Measurements from ENCODE around the gene TMEM74B. TPM values are rescaled to one million over a fixed set of nuclear protein-coding genes. Genes with fewer than 3 reads are reported as not detected.

The TMEM74B gene
- total RNA-seq, 1 experiment from 2014 or later = 4.9 TPM

GRCh38 chr20:1189827-1190226 lies 5.0 kb upstream of the TMEM74B start:
- Histone ChIP-seq H3K27me3 (ENCODE audit: insufficient read depth, low read length) (peaks cover under 1% of the 10 kb centered on the region; the same call in 1 of the 2 replicates), H3K56ac (ENCODE audit: insufficient read length, low read depth, low read length) (no peak overlapping the region), H4K8ac (replicated peaks; ENCODE audit: insufficient read length, low read depth, low read length) (no peak overlapping the region), H2BK15ac (ENCODE audit: low read depth, low read length) (no peak overlapping the region), H4K91ac (ENCODE audit: insufficient read length, low read depth, low read length) (no peak overlapping the region), H2BK12ac (ENCODE audit: insufficient read length, low read depth, low read length) (no peak overlapping the region), H3K4ac (ENCODE audit: low read depth, low read length) (no peak overlapping the region), H3K4me2 (ENCODE audit: insufficient read depth, insufficient read length, low read length) (no peak overlapping the region), H2AK5ac (ENCODE audit: insufficient read length, low read length) (no peak overlapping the region), H3K79me2 (ENCODE audit: insufficient read depth, low read length) (no peaks in the 10 kb centered on the region), H3K9ac (ENCODE audit: extremely low read depth, insufficient read length, low read length) (no peak overlapping the region), H3K4me1 (ENCODE audit: insufficient read depth, low read length) (peaks cover 9% of the 10 kb centered on the region; the same call in 1 of the 2 replicates), H2AFZ (ENCODE audit: low read length) (no peak overlapping the region), H3K27ac (ENCODE audit: insufficient read length, low read depth, low read length) (no peak overlapping the region), H3K18ac (ENCODE audit: insufficient read length, low read depth, low read length) (no peak overlapping the region), H3K79me1 (ENCODE audit: insufficient read depth, low read depth, low read length, poor library complexity, severe bottlenecking) (no peaks in the 10 kb centered on the region), H3K23me2 (ENCODE audit: insufficient read length, low read depth, low read length, poor library complexity, severe bottlenecking) (no peaks in the 10 kb centered on the region), H2BK20ac (ENCODE audit: low read depth, low read length, poor library complexity, severe bottlenecking) (no peak overlapping the region), H3T11ph (ENCODE audit: low read length) (no peak overlapping the region), H2BK5ac (ENCODE audit: insufficient read length, low read length) (no peak overlapping the region), H3K23ac (ENCODE audit: insufficient read length, low read depth, low read length) (no peak overlapping the region), H3K9me3 (ENCODE audit: control insufficient read depth, low read depth, low read length) (no peaks in the 10 kb centered on the region), H2BK120ac (ENCODE audit: low read depth, low read length, poor library complexity, severe bottlenecking) (no peak overlapping the region), H3K14ac (ENCODE audit: insufficient read depth, low read length) (no peak overlapping the region), H4K5ac (ENCODE audit: insufficient read length, low read depth, low read length) (no peak overlapping the region), H4K20me1 (ENCODE audit: control insufficient read depth, insufficient read depth, insufficient read length) (no peaks in the 10 kb centered on the region)
- Mint-ChIP-seq H3K27me3 (ENCODE audit: low read depth) (peaks cover 35% of the 10 kb centered on the region), H3K36me3 (ENCODE audit: insufficient read depth in 1 of 3, low read depth in 3 of 3) (no peaks in the 10 kb centered on the region), H3K9me3 (no peaks in the 10 kb centered on the region), H3K27ac (no peak overlapping the region), H3K4me3 (no peak overlapping the region), H3K4me1 (peaks cover 4 to 16% of the 10 kb centered on the region in 2 experiments)
- no peak for TF ChIP-seq CTCF (conservative IDR thresholded peaks at IDR 0.05)
- DNase-seq = no peak
- no CpG with 5 or more reads among the region's 1 CpG for WGBS (ENCODE audit: extremely low coverage, insufficient read length, low lambda C conversion rate)

Measured in H9 (cell line).